ENCODE measurements around the gene CDK19.

DNA sequence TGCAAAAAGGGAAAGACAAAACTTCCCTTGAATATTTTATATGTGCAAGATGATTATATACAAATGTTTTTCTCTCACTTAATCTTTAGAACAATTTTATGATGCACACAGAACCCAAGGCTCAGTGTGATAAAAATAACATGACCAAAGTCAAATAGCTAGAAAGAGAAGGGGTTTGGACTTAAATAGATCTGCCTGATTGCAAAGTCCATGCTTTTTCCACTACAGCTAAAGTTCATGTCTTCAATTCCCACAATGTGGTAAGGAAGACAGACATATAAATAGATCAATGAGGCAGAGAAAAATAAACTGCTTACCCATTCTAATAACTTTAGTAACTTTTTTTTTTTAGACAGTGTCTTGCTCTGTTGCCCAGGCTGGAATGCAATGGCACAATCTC lies 143.8 kb downstream of the CDK19 start:
- TF ChIP-seq POLR2A (IDR thresholded peaks at IDR 0.05; ENCODE audit: insufficient read depth in 1 of 2, low read depth in 2 of 2, low read length in 2 of 2) (no peak), JUND (CRISPR knock-in tag; IDR thresholded peaks at IDR 0.05) (no peak), CHD2 (IDR thresholded peaks at IDR 0.05; ENCODE audit: low read depth, low read length) (no peak), RCOR2 (CRISPR knock-in tag; IDR thresholded peaks at IDR 0.05) (no peak), CEBPB (IDR thresholded peaks at IDR 0.05; ENCODE audit: borderline replicate concordance, low read depth, low read length) (no peak), JUN (CRISPR knock-in tag; IDR thresholded peaks at IDR 0.05) (no peak)
- TF ChIP-seq, protein P1, sequence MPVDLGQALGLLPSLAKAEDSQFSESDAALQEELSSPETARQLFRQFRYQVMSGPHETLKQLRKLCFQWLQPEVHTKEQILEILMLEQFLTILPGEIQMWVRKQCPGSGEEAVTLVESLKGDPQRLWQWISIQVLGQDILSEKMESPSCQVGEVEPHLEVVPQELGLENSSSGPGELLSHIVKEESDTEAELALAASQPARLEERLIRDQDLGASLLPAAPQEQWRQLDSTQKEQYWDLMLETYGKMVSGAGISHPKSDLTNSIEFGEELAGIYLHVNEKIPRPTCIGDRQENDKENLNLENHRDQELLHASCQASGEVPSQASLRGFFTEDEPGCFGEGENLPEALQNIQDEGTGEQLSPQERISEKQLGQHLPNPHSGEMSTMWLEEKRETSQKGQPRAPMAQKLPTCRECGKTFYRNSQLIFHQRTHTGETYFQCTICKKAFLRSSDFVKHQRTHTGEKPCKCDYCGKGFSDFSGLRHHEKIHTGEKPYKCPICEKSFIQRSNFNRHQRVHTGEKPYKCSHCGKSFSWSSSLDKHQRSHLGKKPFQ (CRISPR knock-in tag; IDR thresholded peaks at IDR 0.05; ENCODE audit: insufficient replicate concordance), result no peak
- TF ChIP-seq, protein P2, sequence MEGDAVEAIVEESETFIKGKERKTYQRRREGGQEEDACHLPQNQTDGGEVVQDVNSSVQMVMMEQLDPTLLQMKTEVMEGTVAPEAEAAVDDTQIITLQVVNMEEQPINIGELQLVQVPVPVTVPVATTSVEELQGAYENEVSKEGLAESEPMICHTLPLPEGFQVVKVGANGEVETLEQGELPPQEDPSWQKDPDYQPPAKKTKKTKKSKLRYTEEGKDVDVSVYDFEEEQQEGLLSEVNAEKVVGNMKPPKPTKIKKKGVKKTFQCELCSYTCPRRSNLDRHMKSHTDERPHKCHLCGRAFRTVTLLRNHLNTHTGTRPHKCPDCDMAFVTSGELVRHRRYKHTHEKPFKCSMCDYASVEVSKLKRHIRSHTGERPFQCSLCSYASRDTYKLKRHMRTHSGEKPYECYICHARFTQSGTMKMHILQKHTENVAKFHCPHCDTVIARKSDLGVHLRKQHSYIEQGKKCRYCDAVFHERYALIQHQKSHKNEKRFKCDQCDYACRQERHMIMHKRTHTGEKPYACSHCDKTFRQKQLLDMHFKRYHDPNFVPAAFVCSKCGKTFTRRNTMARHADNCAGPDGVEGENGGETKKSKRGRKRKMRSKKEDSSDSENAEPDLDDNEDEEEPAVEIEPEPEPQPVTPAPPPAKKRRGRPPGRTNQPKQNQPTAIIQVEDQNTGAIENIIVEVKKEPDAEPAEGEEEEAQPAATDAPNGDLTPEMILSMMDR (CRISPR knock-in tag; IDR thresholded peaks at IDR 0.05), result no peak
- TF ChIP-seq, protein P3, sequence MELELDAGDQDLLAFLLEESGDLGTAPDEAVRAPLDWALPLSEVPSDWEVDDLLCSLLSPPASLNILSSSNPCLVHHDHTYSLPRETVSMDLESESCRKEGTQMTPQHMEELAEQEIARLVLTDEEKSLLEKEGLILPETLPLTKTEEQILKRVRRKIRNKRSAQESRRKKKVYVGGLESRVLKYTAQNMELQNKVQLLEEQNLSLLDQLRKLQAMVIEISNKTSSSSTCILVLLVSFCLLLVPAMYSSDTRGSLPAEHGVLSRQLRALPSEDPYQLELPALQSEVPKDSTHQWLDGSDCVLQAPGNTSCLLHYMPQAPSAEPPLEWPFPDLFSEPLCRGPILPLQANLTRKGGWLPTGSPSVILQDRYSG (CRISPR knock-in tag; IDR thresholded peaks at IDR 0.05), result no peak

All from HepG2 (cell line).